GM18499 (cell line): ENCODE data around the gene SKP2.
"Not testable (repeated sequence)": the region's sequence is repeated elsewhere in the genome, so short reads cannot be mapped to it uniquely, and the experiment has no call there.

Experiments
- ATAC-seq: cut with Tn5 transposase; IDR thresholded peaks from one replicate; pipeline ENCODE4 v1.9.1; 2021; ENCODE audit warnings: moderate number of reproducible peaks; ENCODE audit not compliant: insufficient read depth, unreplicated experiment

SKP2 gene

GRCh38 chr5:36151434-36152323 is at the start of gene SKP2, which contains the start of gene LMBRD2:
SKP2 (plus strand) TSS chr5:36152111; CDS start chr5:36152263, 152 bp downstream.
LMBRD2 (minus strand) TSS chr5:36151887; CDS start chr5:36143349, 8,538 bp downstream.
- ATAC-seq = peak; percentile 98

GRCh38 chr5:36105819-36106218 is 46.1 kb upstream of the SKP2 start:
- ATAC-seq = no peak

DNA sequence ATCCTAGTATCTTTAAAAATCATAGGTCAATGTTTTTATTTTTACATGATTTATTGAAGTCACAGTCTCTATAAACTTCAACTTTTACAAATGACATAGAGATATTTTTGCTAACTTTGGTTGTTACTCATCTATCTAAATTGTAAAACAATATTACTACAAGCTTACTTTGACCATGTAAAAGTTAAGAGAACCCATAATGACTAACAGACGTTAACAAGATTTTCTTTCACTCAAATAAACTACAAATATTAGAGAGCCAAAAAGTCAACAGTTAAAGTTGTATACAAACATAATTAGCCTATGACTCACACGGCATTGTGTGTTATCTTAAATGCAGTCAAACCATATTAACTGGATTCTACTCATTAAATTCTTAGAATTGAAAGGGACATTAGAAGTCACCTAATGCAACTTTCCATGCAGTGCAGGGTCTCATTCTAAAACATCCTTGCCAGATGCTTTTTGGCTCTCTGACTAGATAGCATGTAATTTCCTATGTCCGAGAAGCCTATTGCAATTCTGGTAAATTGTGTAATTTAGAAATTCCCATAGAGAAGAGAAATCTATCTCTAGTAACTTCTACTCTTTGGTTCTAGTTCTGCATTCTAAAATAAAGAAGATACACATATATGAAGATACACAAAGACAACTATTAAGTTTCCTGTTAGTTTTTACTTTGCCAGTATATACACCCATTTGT is 43.0 kb upstream of the SKP2 start:
- ATAC-seq = no peak

DNA sequence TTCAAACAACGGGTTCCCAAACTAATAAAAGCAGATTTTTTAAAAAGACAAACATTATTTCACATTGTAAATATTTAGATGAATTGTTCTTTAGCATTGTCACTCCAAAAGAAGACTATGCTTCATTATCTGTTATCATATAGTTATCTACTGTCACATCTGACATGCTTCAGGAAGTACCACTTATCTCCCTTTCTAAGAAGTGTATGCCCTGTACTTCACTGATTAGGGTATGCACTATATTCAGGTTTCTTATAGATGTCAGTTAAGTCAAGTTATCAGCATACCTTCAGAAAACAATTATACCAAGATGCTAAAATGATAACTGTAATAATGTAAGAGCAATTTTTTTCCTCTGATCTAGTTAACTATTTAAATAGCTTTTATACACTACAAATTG is 40.7 kb upstream of the SKP2 start:
- no peak for ATAC-seq

- no peak for ATAC-seq
These were observed 26.0 kb upstream of the SKP2 start for GRCh38 chr5:36125868-36126267.

GRCh38 chr5:36128795-36129194 is 23.1 kb upstream of the SKP2 start:
- no peak for ATAC-seq

- not testable (repeated sequence) for ATAC-seq
These were observed 22.2 kb upstream of the SKP2 start for GRCh38 chr5:36129666-36130065.

DNA sequence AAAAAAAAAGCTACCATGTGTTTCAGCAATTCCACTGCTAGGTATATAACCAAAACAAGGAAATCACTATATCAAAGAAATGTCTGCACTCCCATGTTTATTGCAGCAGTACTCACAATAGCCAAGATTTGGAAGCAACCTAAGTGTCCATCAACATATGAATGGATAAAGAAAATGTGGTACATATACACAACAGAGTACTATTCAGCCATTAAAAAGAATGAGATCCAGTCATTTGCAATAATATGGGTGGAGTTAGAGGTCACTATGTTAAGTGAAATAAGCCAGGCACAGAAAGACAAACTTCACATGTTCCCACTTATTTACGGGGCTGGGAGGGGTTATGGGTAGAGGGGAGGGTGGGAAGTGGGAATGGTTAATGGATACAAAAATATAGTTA is 18.9 kb upstream of the SKP2 start:
- not testable (repeated sequence) for ATAC-seq

- no peak for ATAC-seq
These were observed 15.9 kb upstream of the SKP2 start for GRCh38 chr5:36135988-36136387.

DNA sequence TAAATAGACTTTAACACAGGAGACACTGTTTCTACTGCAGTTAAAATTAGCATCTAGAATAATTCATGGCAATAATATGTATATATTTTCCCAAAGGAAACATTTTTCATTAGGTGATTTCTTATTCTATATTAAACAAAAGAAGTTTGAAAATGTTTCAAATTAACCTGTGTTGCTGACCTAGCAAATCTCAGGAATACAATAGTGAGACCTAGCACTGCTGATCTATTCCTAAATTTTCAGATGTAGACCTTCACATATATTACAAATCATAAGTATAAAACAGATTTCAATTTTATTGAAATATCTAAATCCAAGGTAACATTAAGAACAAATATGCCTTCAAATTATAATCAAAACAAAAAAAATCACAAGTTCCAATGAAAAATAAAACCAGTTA is 15.3 kb upstream of the SKP2 start:
- ATAC-seq = no peak

DNA sequence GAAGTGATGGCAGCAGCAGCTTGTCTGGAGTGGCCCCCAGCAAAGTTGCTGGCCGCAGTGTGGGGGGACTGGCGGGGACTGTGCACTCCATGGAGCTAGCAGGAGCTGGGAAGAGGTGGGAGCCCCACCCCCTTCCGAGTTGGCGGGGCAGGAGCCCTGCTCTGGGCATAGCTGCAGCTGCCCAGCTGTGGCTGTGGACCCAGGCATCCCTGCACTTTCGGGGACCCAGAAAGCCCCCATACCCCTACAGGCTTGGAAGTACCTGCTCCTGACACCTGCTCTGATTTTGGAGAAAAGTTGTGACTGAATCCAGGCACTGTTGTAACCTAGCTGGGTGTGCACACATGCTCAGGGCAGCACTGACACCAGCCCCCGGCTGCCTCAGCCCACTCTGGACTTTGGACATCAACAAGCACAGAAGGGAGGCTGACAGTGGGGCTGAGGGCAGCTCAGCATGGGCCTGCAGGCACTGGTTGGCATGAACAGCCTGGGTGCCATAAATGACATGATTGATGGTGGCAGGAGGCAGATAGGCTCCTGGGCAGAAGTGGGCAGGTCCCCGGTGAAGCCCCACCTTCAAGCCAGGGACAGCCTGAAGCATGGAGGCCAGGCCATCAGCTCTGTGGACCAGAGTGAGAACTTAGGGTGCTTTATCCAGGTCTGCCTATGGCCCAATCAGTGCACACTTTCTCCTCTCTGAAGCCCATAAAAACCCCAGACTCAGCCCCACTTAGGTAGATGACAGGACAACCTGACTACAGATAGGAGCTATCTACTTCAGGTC is 12.8 kb upstream of the SKP2 start:
- no peak for ATAC-seq

DNA sequence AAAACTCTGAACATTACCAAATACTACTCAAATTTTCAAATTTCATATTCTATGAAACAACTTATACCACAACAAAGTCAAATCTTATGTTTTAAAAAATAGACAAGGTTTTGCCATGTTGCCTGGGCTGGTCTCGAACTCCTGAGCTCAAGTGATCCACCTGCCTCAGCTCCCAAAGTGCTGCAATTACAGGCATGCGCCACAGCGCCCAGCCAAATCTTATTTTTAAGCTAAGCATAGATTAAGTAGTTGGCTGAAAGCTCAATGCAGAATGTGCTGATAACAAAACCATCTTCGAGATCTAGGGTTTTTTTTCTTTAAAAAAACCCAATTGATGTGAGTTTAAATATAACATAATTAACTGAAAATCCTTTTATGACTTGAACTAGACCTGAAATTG is 6.6 kb upstream of the SKP2 start:
- ATAC-seq = no peak

DNA sequence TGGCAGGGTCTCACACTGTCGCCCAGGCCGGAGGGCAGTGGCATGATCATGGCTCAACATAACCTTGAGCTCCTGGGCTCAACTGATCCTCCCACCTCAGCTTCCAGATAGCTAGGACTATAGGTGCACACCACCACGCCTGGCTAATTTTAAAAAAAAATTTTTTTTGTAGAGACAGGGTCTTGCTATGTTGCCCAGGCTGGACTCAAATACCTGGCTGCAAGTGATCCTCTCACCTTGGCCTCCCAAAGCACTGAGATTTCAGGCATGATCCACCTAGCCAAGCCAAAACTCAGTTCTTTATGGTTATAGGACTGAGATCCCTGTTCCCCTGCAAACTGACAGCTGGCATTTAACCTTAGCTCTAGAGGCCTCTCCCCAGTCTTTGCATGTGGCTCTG is 5.5 kb upstream of the SKP2 start:
- no peak for ATAC-seq

GRCh38 chr5:36147681-36148080 is 4.2 kb upstream of the SKP2 start:
- ATAC-seq = no peak

DNA sequence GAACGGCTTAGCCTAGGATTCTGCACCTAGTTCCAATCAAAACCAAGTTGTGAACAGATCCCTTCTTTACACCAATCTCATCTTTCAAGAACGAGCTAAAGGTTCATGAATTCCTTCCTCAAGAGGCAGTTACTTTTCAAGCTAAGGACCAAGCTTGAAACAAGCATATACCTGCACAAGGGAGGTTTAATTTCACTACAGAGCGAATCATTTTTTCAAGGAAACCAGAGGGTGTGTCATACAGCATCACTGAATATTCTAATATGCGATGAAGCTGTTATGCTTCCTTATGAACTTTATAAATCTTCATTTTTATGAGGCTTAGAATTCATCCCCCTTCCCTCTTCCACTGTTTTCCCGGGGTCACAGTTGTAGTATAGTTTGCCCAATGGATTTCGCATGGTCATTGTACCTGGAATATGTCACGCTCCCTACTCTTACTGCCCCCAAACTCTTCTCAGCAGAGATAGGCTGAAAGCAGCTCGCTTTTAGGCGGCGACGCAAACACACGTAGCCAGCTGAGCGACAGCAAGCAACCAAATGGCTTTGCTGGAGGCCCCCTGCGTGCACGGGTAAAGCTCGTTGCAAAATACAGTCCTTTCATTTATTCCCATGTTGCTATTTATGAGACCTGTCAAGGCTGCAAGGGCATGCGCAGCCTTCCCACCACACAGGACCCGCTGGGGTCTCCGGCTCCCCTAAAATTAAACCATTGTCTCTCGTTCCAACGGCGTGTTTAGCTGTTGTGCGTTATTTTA is 1.1 kb upstream of the SKP2 start:
- ATAC-seq = no peak

DNA sequence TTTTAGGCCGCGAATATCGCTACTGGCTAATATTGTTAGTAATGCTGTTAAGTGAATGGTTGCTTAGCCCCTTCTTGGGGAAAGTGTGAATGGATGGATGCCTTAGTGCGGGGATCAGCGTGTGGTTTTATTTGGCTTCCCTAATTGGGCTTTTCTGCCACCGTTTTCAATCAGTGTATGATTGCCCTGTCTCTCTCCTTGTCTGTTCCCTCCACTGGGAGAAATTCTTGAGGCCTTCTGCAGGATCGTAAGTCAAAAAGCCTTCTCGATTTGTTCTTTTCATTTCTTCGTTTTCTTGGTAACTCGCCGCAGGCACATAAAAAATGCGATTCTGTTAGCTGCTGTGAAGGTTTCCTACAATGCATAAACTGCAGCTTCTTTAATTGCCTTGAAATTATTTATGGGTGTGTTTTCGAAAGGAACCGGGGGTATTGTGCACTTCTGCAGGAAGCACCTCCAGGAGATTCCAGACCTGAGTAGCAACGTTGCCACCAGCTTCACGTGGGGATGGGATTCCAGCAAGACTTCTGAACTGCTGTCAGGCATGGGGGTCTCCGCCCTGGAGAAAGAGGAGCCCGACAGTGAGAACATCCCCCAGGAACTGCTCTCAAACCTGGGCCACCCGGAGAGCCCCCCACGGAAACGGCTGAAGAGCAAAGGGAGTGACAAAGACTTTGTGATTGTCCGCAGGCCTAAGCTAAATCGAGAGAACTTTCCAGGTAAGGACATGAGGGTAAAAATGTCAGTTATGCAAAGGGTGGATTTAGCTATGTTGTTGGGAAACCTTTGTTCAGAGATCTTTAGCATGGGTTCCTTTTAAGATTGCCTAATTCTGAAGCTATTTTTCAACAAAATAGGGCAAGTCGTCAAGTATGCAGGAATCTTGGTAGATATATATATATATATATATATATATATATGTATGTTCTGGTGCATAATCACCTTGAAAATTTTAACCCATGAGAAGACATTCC is 700 bp downstream of the SKP2 start:
- ATAC-seq = no peak

- ATAC-seq = no peak
These were observed 1.4 kb downstream of the SKP2 start for GRCh38 chr5:36153298-36153677.

GRCh38 chr5:36153726-36154125 is 1.8 kb downstream of the SKP2 start:
- ATAC-seq = no peak

GRCh38 chr5:36155291-36155690 is 3.4 kb downstream of the SKP2 start:
- ATAC-seq = no peak
